Effector memory CD4-positive, alpha-beta T cell (primary cell): ENCODE results near the gene PATE1.

Experiments
- DNase-seq, 3 donors: peaks; one replicate each; pipeline ENCODE4 v3.0.0-alpha.2; 2020
- H3K27ac ChIP-seq: 2 replicates; pipeline ENCODE4 v1.7.0; 2013; ENCODE audit warnings: mild to moderate bottlenecking, low read length, moderate library complexity; ENCODE audit not compliant: insufficient read depth, poor library complexity, severe bottlenecking
- H3K27me3 ChIP-seq: replicated peaks from 2 replicates; pipeline ENCODE4 v1.7.0; 2013; ENCODE audit warnings: mild to moderate bottlenecking, low read length; ENCODE audit not compliant: insufficient read depth, control insufficient read depth, poor library complexity, severe bottlenecking
- H3K36me3 ChIP-seq: 2 replicates; pipeline ENCODE4 v1.7.0; 2013; ENCODE audit warnings: mild to moderate bottlenecking, low read length, moderate library complexity; ENCODE audit not compliant: control insufficient read depth, insufficient read depth
- H3K4me1 ChIP-seq: 2 replicates; pipeline ENCODE4 v1.7.0; 2013; ENCODE audit warnings: low read length, mild to moderate bottlenecking; ENCODE audit not compliant: control insufficient read depth, insufficient read depth, poor library complexity, severe bottlenecking
- H3K4me3 ChIP-seq: 2 replicates; pipeline ENCODE4 v1.7.0; 2013; ENCODE audit warnings: low read length, low read depth, mild to moderate bottlenecking; ENCODE audit not compliant: insufficient read depth, poor library complexity, severe bottlenecking
- H3K9me3 ChIP-seq: 2 replicates; pipeline ENCODE4 v1.7.0; 2013; ENCODE audit warnings: mild to moderate bottlenecking, low read length, moderate library complexity; ENCODE audit not compliant: control insufficient read depth

PATE1 gene

GRCh38 chr11:125756050-125756449 lies 10.0 kb downstream of the PATE1 start:
- Histone ChIP-seq H3K4me1 (no peaks in the 10 kb centered on the region), H3K27me3 (no peaks in the 10 kb centered on the region), H3K9me3 (no peaks in the 10 kb centered on the region), H3K36me3 (no peaks in the 10 kb centered on the region), H3K4me3 (no peak overlapping the region), H3K27ac (no peak overlapping the region)
- DNase-seq: no peak

GRCh38 chr11:125762445-125762844 lies 16.4 kb downstream of the PATE1 start:
- DNase-seq: no peak
- Histone ChIP-seq H3K9me3 (no peaks in the 10 kb centered on the region), H3K4me3 (no peak overlapping the region), H3K36me3 (no peaks in the 10 kb centered on the region), H3K27me3 (no peaks in the 10 kb centered on the region), H3K27ac (no peak overlapping the region), H3K4me1 (no peaks in the 10 kb centered on the region)

- Histone ChIP-seq H3K9me3 (no peaks in the 10 kb centered on the region), H3K36me3 (no peaks in the 10 kb centered on the region), H3K27me3 (no peaks in the 10 kb centered on the region), H3K27ac (no peak overlapping the region), H3K4me1 (no peaks in the 10 kb centered on the region), H3K4me3 (no peak overlapping the region)
- no peak for DNase-seq
Measured at GRCh38 chr11:125763483-125763882, 17.4 kb downstream of the PATE1 start.

GRCh38 chr11:125766251-125766650 lies 20.2 kb downstream of the PATE1 start:
- Histone ChIP-seq H3K9me3 (no peaks in the 10 kb centered on the region), H3K4me3 (no peak overlapping the region), H3K27ac (no peak overlapping the region), H3K4me1 (no peaks in the 10 kb centered on the region), H3K27me3 (no peaks in the 10 kb centered on the region), H3K36me3 (no peaks in the 10 kb centered on the region)
- DNase-seq: no peak

- no peaks in the 10 kb centered on the region for H3K4me1 ChIP-seq
- H3K9me3 ChIP-seq: no peaks in the 10 kb centered on the region
- H3K27ac ChIP-seq: no peak overlapping the region
- H3K36me3 ChIP-seq: no peaks in the 10 kb centered on the region
- no peak overlapping the region for H3K4me3 ChIP-seq
- DNase-seq: no peak
- no peaks in the 10 kb centered on the region for H3K27me3 ChIP-seq
Measured at GRCh38 chr11:125768336-125769046, 22.4 kb downstream of the PATE1 start.

- no peak for DNase-seq
- no peak overlapping the region for H3K4me3 ChIP-seq
- H3K36me3 ChIP-seq: no peaks in the 10 kb centered on the region
- H3K27me3 ChIP-seq: no peaks in the 10 kb centered on the region
- H3K9me3 ChIP-seq: no peaks in the 10 kb centered on the region
- H3K4me1 ChIP-seq: no peaks in the 10 kb centered on the region
- H3K27ac ChIP-seq: no peak overlapping the region
Measured at GRCh38 chr11:125770583-125770982, 24.5 kb downstream of the PATE1 start.

GRCh38 chr11:125772834-125773505 lies 26.9 kb downstream of the PATE1 start:
- Histone ChIP-seq H3K4me3 (no peak overlapping the region), H3K27me3 (no peaks in the 10 kb centered on the region), H3K4me1 (no peaks in the 10 kb centered on the region), H3K36me3 (no peaks in the 10 kb centered on the region), H3K27ac (no peak overlapping the region), H3K9me3 (no peaks in the 10 kb centered on the region)
- no peak for DNase-seq

GRCh38 chr11:125773516-125773915 lies 27.4 kb downstream of the PATE1 start:
- Histone ChIP-seq H3K27ac (no peak overlapping the region), H3K36me3 (no peaks in the 10 kb centered on the region), H3K27me3 (no peaks in the 10 kb centered on the region), H3K4me3 (no peak overlapping the region), H3K9me3 (no peaks in the 10 kb centered on the region), H3K4me1 (no peaks in the 10 kb centered on the region)
- DNase-seq: no peak

- H3K4me3 ChIP-seq: no peak overlapping the region
- H3K36me3 ChIP-seq: no peaks in the 10 kb centered on the region
- no peaks in the 10 kb centered on the region for H3K27me3 ChIP-seq
- H3K4me1 ChIP-seq: no peaks in the 10 kb centered on the region
- no peaks in the 10 kb centered on the region for H3K9me3 ChIP-seq
- no peak for DNase-seq
- H3K27ac ChIP-seq: no peak overlapping the region
Measured at GRCh38 chr11:125777309-125777708, 31.2 kb downstream of the PATE1 start.

- no peak within 1 kb of the TSS for H3K4me3 ChIP-seq
- no peaks in the 10 kb centered on the region for H3K27me3 ChIP-seq
- H3K27ac ChIP-seq: no peak within 1 kb of the TSS
- no peaks in the 10 kb centered on the region for H3K36me3 ChIP-seq
- no peak for DNase-seq
- no peaks in the 10 kb centered on the region for H3K4me1 ChIP-seq
- H3K9me3 ChIP-seq: no peaks in the 10 kb centered on the region
Measured at GRCh38 chr11:125778728-125779127, 32.6 kb downstream of the PATE1 start, which contains the start of gene PATE2. Gene PATE2, minus strand, starts transcription at chr11:125778828. Its CDS starts 55 bp downstream, at chr11:125778773.
